Activated T-cell treated with anti-CD3 and anti-CD28 coated beads, Interleukin-2, amount 50 U/mL, for 4 hours (primary cell): ENCODE data around the gene ARV1. TPM values are rescaled to one million over a fixed set of nuclear protein-coding genes. Genes with fewer than 3 reads are reported as not detected.

ENCODE experiments used
- ATAC-seq, 2 donors: fragments of 200-7000 bp; cut with Tn5 transposase; one replicate each; pipeline ENCODE4 v1.10.0; 2021
- DNase-seq: peaks from one replicate; pipeline ENCODE4 v3.0.0-alpha.2; 2020
- H3K27me3 Mint-ChIP-seq: one replicate; pipeline ENCODE4 v1.8.0; 2021; ENCODE audit warnings: low read depth, mixed read lengths
- H3K36me3 Mint-ChIP-seq: one replicate; pipeline ENCODE4 v1.8.0; 2022; ENCODE audit warnings: mixed read lengths; ENCODE audit not compliant: insufficient read depth
- H3K4me1 Mint-ChIP-seq: one replicate; pipeline ENCODE4 v1.8.0; 2021; ENCODE audit warnings: low read depth, mixed read lengths
- H3K4me3 Mint-ChIP-seq: one replicate; pipeline ENCODE4 v1.8.0; 2021; ENCODE audit warnings: mild to moderate bottlenecking, moderate library complexity, mixed read lengths
- H3K9me3 Mint-ChIP-seq: one replicate; pipeline ENCODE4 v1.8.0; 2021; ENCODE audit warnings: mixed read lengths
- total RNA-seq, 3 donors: library from RNA; stranded (reverse); gene quantifications; one replicate each; pipeline ENCODE4 v1.2.1, GENCODE V29; 2021

The ARV1 gene
- total RNA-seq, 3 donors from 2014 or later, result 15.9 to 19.3 (median 16.5) TPM

- peaks cover 45% of the 10 kb centered on the region for H3K4me1 Mint-ChIP-seq
- no peaks in the 10 kb centered on the region for H3K9me3 Mint-ChIP-seq
- no peak overlapping the region for H3K4me3 Mint-ChIP-seq
- ATAC-seq (no peak), DNase-seq (no peak)
- H3K27me3 Mint-ChIP-seq, result no peaks in the 10 kb centered on the region
- H3K36me3 Mint-ChIP-seq, result peaks cover 12% of the 10 kb centered on the region
These were observed 14.0 kb upstream of the ARV1 start for GRCh38 chr1:230964896-230965295.

- Mint-ChIP-seq H3K36me3 (peaks cover 6% of the 10 kb centered on the region), H3K4me1 (peaks cover 45% of the 10 kb centered on the region), H3K27me3 (no peaks in the 10 kb centered on the region), H3K9me3 (no peaks in the 10 kb centered on the region), H3K4me3 (no peak overlapping the region)
- DNase-seq (no peak), ATAC-seq (no peak)
These were observed 13.4 kb upstream of the ARV1 start for GRCh38 chr1:230965535-230965934.

- ATAC-seq, result no peak
- H3K4me3 Mint-ChIP-seq, result no peak overlapping the region
- no peak for DNase-seq
- H3K36me3 Mint-ChIP-seq, result peaks cover 4% of the 10 kb centered on the region
- H3K9me3 Mint-ChIP-seq, result no peaks in the 10 kb centered on the region
- H3K4me1 Mint-ChIP-seq, result peaks cover 42% of the 10 kb centered on the region
- no peaks in the 10 kb centered on the region for H3K27me3 Mint-ChIP-seq
These were observed 12.5 kb upstream of the ARV1 start for GRCh38 chr1:230966358-230966873.

- H3K27me3 Mint-ChIP-seq, result no peaks in the 10 kb centered on the region
- ATAC-seq (no peak), DNase-seq (no peak)
- peaks cover 4% of the 10 kb centered on the region for H3K36me3 Mint-ChIP-seq
- peaks cover 57% of the 10 kb centered on the region for H3K4me1 Mint-ChIP-seq
- no peak overlapping the region for H3K4me3 Mint-ChIP-seq
- H3K9me3 Mint-ChIP-seq, result no peaks in the 10 kb centered on the region
These were observed 8.5 kb upstream of the ARV1 start for GRCh38 chr1:230970432-230970831.

- Mint-ChIP-seq H3K4me1 (peaks cover 66% of the 10 kb centered on the region), H3K36me3 (peaks cover 10% of the 10 kb centered on the region), H3K9me3 (no peaks in the 10 kb centered on the region), H3K27me3 (no peaks in the 10 kb centered on the region), H3K4me3 (no peak overlapping the region)
- no peak for DNase-seq
- no peak for ATAC-seq
These were observed 7.1 kb upstream of the ARV1 start for GRCh38 chr1:230971771-230972170.

GRCh38 chr1:230972855-230973271 lies 6.0 kb upstream of the ARV1 start:
- Mint-ChIP-seq H3K4me1 (peaks cover 77% of the 10 kb centered on the region), H3K4me3 (peak overlapping the region; percentile 41), H3K36me3 (peaks cover 10% of the 10 kb centered on the region), H3K9me3 (no peaks in the 10 kb centered on the region), H3K27me3 (no peaks in the 10 kb centered on the region)
- DNase-seq, result peak; percentile 27
- peak; percentile 78 to 85 for ATAC-seq

GRCh38 chr1:230975636-230976035 lies 3.3 kb upstream of the ARV1 start:
- Mint-ChIP-seq H3K4me1 (peaks cover 61% of the 10 kb centered on the region), H3K4me3 (no peak overlapping the region), H3K27me3 (no peaks in the 10 kb centered on the region), H3K36me3 (peaks cover 5% of the 10 kb centered on the region), H3K9me3 (no peaks in the 10 kb centered on the region)
- no peak for DNase-seq
- ATAC-seq, result no peak

GRCh38 chr1:230976360-230976759 lies 2.5 kb upstream of the ARV1 start:
- Mint-ChIP-seq H3K9me3 (no peaks in the 10 kb centered on the region), H3K27me3 (no peaks in the 10 kb centered on the region), H3K4me3 (peak overlapping the region; percentile 37), H3K36me3 (peaks cover 5% of the 10 kb centered on the region), H3K4me1 (peaks cover 59% of the 10 kb centered on the region)
- DNase-seq (no peak), ATAC-seq (no peak)

GRCh38 chr1:230976825-230977747 lies 1.8 kb upstream of the ARV1 start:
- Mint-ChIP-seq H3K9me3 (no peaks in the 10 kb centered on the region), H3K36me3 (peaks cover 5% of the 10 kb centered on the region), H3K4me3 (peak overlapping the region; percentile 89), H3K27me3 (no peaks in the 10 kb centered on the region), H3K4me1 (peaks cover 51% of the 10 kb centered on the region)
- DNase-seq (peak; percentile 17), ATAC-seq (no peak)

GRCh38 chr1:230977761-230978490 lies 968 bp upstream of the ARV1 start:
- no peaks in the 10 kb centered on the region for H3K27me3 Mint-ChIP-seq
- peaks cover 5% of the 10 kb centered on the region for H3K36me3 Mint-ChIP-seq
- peaks cover 43% of the 10 kb centered on the region for H3K4me1 Mint-ChIP-seq
- DNase-seq, result peak; percentile 8
- peak overlapping the region; percentile 89 for H3K4me3 Mint-ChIP-seq
- peak; percentile 16 to 23 for ATAC-seq
- H3K9me3 Mint-ChIP-seq, result no peaks in the 10 kb centered on the region

GRCh38 chr1:230979389-230979716 lies 459 bp downstream of the ARV1 start:
- ATAC-seq (no peak), DNase-seq (no peak)
- Mint-ChIP-seq H3K36me3 (peaks cover 5% of the 10 kb centered on the region), H3K27me3 (no peaks in the 10 kb centered on the region), H3K9me3 (no peaks in the 10 kb centered on the region), H3K4me1 (peaks cover 29% of the 10 kb centered on the region), H3K4me3 (no peak overlapping the region)

- Mint-ChIP-seq H3K36me3 (peaks cover 5% of the 10 kb centered on the region), H3K9me3 (no peaks in the 10 kb centered on the region), H3K4me3 (no peak overlapping the region), H3K4me1 (peaks cover 24% of the 10 kb centered on the region), H3K27me3 (no peaks in the 10 kb centered on the region)
- DNase-seq (no peak), ATAC-seq (no peak)
These were observed 1.1 kb downstream of the ARV1 start for GRCh38 chr1:230979952-230980351.

- Mint-ChIP-seq H3K27me3 (no peaks in the 10 kb centered on the region), H3K36me3 (peaks cover 4% of the 10 kb centered on the region), H3K4me1 (peaks cover under 1% of the 10 kb centered on the region), H3K4me3 (no peak overlapping the region), H3K9me3 (no peaks in the 10 kb centered on the region)
- DNase-seq (no peak), ATAC-seq (no peak)
These were observed 3.8 kb downstream of the ARV1 start for GRCh38 chr1:230982696-230983095.

GRCh38 chr1:230983811-230984210 lies 4.9 kb downstream of the ARV1 start:
- H3K27me3 Mint-ChIP-seq, result no peaks in the 10 kb centered on the region
- H3K9me3 Mint-ChIP-seq, result no peaks in the 10 kb centered on the region
- no peaks in the 10 kb centered on the region for H3K4me1 Mint-ChIP-seq
- H3K4me3 Mint-ChIP-seq, result no peak overlapping the region
- DNase-seq (no peak), ATAC-seq (no peak)
- H3K36me3 Mint-ChIP-seq, result peaks cover 6% of the 10 kb centered on the region
